Activated T-cell treated with anti-CD3 and anti-CD28 coated beads for 1 hour (primary cell): Measurements from ENCODE around the gene SAA4.
A peak's percentile ranks its signal among the peaks of the same experiment; 100 is the strongest.
"Not testable (repeated sequence)": the region's sequence is repeated elsewhere in the genome, so short reads cannot be mapped to it uniquely, and the experiment has no call there.

Experiments
- DNase-seq: peaks from one replicate; pipeline ENCODE4 v3.0.0-alpha.2; 2020; ENCODE audit warnings: low read depth

SAA4 gene

DNA sequence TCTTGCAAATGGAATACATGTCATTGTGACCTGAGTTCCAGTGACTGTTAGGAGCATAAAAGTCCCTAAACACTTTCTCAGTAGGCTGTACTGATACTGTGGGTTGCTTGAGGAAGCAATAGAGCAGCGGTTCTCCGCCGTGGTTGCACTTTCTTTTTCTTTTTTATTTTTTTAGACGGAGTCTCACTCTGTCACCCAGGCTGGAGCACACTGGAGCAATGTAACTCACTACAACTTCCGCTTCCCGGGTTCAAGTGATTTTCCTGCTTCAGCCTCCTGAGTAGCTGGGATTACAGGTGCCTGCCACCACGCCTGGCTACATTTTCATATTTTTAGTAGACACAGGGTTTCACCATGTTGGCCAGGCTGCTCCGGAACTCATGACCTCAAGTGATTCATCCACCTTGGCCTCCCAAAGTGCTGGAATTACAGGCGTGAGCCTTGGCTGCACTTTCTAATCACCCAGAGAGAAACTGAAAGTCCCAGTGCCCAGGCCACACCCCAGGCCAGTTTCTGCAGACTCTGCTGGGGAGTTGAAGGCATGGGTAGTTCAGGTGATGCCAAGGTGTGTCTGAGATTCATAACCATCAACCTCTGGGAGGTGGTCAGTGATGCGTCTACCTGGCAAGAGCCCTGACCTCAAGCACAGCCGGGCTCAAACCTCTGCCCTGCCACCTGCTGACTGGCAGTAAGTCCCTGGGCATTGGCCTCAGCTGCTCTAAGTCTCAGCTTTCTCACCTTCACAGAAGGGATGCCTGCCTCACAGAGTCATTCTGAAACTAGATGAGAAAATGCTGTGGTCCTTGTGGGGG is 10.0 kb upstream of the SAA4 start:
- not testable (repeated sequence) for DNase-seq

DNA sequence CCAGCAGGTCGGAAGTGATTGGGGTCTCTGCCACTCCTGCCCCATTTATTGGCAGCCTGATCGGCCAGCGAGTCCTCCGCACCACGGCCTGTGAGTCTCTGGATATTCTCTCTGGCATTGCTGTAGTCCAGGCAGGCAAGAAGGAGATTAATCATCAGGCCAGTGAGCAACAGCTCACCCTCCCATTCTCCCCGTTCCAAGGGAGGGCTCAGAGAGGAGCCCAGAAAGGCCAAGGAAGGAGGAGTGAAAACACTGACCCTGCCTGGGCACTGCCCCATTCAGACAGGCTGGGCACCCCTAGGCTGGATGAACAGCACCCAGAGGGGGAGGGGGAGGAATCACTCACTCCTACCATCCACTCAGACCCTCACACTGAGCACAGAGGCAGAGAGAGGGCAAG is 8.8 kb upstream of the SAA4 start:
- DNase-seq, result no peak

DNA sequence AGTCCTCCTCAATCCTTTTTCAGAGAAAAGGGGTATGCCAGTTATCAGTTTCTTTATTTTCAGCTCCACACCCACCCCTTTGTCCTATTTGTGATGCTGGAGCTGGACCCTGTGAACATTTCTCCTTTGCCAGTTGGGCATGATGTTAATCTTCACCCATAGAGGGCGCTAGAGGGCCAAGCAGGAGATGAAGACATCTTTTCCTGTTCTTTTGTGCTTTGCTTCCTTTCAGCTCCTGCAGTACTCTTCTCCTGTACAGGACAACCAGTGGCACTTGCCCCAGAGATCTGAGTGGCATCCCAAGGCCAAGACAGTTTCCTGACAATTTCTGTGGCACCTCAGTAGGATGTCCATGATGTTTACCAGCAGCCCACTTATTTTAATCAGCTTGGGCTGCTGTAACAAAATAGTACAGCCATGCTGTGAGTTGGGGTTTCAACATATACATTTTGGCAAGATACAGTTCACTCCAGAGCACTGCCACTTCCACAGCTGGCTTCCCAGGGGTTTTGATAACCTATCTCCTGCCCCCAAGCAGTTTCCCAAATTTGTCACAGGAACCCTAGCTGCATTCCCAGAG is 7.3 kb upstream of the SAA4 start:
- peak; percentile 33 for DNase-seq

DNA sequence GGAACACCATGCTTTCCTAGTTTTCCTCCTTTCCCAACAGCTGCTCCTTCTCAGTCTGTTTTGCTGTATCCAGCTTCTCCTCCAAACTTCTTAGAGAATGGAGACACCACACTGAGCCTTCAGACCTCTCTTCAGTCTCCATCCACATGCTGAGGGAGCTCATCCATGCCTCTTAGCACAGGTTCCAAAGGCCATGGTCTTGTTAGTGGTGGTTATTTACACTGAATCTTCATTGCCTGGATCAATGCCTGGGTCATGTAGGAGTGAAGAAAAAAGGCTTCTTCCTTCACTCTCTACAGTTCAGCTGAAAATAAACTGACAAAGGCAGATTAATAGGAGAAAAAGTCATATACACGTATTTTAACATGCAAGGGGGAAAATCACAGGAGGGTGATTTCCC is 3.1 kb upstream of the SAA4 start:
- no peak for DNase-seq

DNA sequence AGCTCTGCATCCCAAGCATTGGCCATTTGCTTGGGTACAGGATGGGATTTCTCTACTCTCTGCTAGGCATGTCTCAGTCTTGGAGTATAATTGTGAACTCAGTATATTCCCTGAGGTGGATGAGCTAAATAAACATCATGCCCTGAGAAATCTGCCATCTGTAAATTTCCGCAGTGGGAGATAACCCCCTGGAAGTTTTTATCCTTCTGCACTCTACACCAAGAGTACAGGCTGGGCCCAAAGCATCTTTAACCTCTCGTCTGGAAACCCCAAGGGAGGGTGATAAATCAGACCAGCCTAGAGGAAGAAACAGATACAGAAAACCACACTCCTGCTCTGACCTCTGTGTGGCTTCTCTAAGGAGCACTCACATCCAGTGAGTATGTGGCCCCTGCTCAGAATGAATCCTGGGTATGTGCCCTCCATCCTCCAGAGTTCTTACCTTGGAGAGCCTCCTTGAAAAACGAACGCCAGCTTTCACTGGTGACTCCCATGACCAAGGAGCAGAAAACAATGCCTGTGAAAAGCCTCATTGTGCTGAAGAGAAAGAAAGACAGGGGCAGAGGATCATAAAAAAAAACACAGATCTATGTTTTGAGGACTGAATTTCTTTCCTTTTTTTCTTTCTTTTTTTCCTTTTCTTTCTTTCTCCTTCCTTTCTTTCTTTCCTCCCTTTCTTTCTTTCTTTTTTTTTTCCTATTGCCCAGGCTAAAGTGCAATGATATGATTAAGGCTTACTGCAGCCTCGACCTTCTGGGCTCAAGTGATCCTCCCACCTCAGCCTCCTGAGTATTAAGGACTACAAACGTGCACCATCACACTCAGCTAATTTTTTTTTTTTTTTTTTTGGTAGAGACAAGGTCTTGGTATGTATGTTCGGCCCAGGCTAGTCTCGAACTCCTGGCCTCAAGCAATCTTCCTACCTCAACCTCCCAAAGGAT is 938 bp downstream of the SAA4 start:
- DNase-seq, result no peak

DNA sequence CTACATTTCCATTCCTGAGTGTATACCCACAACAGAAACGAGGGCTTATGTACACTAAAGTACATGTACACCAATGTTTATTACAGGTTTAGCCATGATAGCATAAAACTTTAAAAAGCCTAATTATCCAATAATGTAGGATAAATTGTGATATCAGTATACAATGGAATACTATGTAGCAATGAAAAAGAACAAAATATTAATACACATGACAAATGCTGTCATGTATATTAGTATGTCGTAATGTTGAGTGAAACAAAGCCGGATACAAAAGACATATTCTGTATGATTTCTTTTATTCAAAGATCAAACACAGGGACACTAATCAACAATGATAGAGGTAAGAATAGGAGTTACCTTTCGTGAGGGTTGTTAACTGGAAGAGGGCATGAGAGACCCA is 2.7 kb downstream of the SAA4 start:
- no peak for DNase-seq

DNA sequence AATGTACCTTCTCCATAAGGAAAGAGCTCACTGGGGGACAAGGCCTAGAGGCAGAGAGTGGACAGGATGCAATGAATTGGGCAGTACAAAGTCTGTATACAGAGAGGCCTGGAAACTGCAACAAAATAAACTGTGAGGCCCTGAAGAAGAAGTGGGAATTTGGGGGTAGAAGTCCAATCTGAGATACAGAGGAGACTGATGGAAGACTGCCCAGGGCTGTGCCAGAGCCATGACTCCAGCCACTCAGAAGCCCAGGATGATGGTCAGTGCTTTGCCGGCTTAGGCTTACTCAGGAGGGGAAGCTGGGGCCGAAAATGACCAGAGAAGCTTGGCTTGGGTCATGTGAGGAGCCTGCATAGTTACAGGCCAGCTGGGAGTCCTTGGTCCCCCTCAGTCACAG is 5.7 kb downstream of the SAA4 start:
- no peak for DNase-seq

DNA sequence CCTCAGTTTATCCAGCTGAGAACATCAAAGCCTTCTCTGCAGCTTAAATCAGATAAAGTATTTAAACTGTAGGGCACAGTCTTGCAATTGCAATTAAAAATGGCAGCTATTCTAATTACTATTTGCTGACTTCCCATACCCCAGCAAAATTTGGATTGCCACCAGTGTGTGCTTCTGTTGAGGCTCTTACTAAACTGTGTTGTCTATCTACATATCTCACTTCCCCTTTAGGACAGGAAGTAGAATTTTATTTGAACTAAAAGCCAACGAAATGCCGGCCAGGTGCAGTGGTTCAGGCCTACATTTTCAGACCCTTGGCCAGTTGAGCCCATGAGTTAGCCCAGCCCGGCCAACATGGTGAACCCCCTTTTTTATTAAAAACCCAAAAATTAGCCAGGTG is 7.1 kb downstream of the SAA4 start:
- no peak for DNase-seq

DNA sequence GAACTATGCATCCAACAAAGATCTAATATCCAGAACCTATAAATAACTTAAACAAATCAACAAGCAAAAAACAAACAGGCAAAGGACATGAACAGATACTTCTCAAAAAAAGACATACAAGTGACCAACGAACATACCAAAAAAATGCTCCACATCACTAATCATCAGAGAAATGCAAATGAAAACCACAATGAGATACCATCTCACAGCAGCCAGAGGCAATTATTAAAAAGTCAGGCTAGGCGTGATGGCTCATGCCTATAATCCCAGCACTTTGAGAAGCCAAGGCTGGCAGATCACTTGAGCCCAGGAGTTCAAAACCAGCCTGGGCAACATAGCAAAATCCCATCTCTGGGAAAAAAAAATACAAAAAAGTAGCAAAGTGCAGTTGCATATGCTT is 10.7 kb downstream of the SAA4 start:
- DNase-seq, result no peak

DNA sequence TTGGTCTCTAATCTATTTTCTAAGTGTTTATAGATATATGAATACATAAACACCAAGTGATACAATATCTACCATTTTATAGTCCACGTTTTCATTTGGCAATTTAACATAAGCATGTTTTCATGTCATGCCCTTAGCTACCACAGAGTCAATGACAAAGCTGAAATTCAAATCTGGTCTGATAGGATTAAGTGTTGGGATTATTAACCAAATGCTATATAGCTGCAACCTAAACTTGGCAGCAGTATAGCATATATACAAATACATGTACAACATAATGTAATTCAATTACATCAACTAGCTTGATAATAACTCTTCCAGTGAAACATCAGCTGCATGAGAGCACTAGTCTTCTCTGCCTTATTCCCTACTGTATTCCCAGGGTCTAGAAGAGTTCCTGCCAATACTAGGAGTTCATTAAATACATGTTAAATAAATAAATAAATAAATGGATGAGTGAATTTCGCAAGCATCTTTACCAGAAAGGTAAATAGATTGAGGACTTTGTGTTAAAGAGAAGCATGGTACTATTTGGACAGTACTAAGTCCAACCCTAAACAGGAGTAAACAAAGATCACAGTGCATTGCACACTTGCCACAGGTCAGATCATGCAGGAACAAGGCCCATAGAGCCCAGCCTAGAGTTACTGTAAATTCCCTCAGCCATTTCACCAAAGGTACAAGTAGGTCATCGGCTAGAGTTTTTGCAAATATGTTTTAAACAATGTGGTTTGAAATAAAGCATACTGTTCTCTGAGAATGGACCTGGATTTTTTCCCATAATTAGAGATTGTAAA is 12.8 kb downstream of the SAA4 start:
- no peak for DNase-seq

DNA sequence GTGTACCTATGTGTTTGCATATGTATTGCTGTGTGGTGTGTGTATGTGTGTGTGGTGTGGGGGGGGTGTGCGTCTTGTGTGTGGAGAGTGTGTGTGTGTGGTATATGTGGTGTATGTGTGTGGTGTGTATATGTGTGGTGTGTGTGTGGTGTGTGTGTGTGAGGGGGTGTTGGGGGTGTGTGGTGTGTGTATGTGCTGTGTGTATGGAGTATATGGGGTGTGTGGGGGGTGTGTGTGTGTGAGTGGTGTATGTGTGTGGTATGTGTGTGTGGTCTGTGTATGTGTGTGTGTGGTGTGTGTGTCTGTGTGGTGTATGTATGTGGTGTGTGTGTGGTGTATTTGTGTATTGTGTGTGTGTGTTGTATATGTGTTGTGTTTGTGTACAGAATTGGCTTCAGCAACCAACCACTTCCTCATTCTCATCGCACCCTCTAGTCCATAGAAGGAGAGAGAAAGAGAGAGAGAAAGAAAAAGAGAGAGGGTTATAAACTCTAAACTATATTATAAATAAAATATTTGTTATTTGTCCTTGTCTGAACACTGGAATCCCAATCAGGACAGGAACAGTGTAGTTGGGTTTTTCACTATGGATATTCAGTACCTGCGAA is 13.7 kb downstream of the SAA4 start:
- DNase-seq, result no peak

DNA sequence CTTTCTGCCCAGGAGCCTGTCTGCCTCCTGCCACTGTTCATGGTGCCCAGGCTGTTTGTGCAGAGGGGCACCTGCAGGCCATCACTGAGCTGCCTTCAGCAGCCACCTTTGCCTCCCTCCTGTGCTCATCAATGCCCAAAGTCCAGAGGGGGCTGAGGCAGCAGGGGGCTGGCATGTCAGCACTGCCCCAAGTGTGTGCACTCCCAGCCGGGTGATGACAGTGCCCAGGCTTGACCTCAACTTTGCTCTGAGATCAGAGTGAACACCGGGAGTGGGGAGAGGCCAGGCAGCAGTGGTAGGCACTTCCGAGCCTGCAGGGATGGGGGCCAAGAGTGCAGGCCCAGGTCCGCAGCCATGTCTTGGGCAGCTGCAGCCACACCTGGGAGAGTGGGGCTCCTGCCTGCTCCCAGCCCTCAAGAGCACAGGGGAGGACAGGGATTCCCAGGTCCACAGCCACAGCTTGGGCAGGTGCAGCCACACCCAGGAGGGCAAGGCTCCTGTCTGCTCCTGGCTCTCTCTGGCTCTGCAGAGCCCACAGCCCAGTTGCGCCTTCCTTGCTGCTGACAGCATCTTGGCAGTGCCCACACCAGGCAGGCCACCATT is 15.2 kb downstream of the SAA4 start:
- DNase-seq, result no peak

DNA sequence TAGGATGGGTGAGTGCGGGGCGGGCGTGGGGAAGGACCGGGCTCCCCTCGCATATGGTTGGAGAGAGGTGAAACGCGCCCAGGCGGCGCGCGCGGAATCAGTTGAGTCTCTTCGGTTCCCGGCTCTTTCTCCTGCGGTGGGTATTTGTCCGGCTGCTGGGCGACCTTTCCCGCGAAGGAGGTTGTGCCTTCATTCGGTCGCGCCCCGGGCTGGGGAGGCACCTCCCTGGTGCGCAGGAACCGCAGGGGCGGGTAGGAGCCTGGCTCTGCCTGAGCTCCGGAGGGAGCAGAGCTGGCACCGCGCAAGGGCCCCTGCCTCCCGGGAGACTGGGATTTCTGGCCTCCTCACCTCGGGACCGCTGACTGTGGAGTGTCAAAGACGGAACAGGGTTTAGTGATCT is 27.5 kb downstream of the SAA4 start:
- no peak for DNase-seq

DNA sequence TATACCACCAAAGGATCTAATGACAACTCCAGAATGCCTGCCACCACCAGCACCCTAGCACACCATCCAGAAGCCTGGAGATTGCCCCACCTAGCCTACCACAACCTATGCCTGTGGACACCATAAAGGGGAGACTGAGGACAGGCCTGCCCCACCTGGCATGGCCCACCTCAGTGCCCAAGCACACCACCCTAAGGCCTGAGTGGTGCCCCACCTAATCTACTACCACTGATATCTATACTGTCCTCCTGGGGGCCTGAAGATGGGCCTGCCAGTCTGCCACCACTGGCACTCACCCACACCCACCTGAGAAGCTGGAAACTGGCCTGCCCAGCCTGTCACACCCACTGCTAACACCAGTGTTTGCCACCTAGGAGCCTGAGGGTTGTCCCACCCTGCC is 31.8 kb downstream of the SAA4 start:
- no peak for DNase-seq

DNA sequence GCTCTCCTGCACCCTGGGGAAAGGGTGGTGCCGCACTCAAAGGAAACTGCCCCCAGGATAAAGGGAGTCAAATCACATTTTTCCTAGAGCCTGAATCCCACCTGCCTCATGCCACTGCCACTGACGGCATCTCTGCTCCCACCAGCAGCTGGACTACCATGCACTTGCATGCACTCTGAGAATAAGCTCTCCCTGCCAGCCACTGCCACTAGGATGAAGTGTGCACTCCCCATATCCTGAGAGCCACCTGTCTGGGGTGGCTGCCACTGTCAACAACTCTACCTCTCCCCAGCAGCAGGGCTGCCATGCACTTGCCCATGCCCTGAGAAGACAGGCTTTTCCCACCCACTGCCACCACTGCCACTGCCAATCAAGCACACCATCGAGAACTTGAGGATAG is 32.4 kb downstream of the SAA4 start:
- DNase-seq, result no peak

DNA sequence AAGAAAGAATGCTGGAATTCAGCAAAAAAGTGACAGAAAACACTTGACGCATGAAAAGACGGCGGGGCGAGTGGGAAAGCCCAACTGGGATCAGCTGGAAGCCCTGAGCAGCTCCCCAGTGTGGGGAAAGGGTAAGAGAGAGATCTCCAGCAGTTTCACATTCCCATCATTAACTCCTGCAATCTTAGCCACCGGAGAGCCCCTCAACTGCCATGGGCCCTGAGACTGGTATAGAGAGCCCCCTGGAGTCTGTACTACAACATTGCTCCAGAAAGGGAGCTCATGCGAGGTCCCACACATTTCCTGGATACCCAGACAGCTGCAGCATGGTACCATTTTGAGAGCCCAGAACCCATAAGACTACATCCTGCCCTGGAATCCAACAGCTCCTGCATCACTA is 32.9 kb downstream of the SAA4 start:
- no peak for DNase-seq

DNA sequence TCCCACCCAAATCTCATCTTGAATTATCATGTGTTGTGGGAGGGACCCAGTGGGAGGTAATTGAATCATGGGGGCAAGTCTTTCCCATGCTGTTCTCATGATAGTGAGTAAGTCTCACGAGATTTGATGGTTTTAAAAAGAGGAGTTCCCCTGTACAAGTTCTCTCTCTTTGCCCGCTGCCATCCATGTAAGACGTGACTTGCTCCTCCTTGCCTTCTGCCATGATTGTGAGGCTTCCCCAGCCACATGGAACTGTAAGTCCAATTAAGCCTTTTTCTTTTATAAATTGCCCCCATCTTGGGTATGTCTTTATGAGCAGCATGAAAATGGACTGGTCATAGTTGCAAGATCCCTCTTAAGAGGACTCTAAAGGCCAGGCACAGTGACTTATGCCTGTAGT is 38.9 kb downstream of the SAA4 start:
- DNase-seq, result not testable (repeated sequence)

DNA sequence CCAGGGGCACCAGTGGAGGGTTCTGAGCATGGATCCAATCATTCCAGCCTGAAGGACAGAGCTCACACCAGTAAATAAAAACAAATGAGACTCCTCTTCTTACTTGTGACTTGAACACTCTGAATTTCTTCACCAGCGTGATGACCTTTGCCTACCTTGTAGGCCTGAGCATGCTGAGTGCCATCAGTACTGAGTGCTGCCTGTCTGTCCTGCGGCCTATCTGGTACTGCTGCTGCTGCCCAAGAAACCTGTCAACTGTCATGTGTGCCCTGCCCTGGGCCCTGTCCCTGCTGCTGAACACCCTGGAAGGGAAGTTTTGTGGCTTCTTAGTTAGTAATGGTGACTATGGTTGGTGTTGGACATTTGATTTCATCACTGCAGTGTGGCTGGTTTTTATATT is 40.1 kb downstream of the SAA4 start:
- DNase-seq, result no peak

DNA sequence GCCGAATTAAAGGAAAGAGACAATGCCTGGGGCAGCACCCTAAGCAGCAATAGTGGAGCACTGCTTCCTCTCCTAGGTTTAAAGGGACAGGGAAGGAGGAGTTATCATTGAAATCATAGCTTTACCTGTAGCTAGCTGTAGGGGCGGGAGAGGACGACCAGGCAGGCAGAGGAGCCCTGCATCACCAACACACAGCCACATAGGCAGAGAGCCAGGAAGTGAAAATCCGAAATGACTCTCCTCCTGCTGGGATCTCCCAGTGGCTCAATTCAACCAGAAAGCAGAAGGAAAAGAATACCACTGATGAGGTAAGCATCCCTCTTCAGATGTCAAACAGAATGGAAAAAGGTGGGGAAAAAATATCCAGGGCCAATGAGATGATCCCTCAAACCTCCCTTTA is 43.6 kb downstream of the SAA4 start:
- DNase-seq, result no peak

DNA sequence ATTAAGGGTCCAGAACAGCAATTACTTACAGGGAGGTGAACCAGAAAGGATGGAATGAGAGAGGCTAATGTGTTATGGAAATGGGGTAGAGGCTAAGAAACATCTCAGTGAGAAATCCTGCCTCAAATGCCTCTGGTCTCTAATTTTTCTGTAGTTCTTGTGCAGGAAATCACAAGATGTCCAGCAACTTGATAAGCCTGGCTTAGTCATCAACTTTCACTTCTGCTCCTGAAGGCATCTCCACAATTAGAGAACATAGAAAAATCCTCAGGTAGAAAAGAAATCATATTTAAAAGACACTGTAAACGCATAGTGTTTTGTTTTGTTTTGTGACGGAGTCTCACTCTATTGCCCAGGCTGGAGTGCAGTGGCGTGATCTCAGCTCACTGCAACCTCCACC is 45.2 kb downstream of the SAA4 start:
- DNase-seq, result no peak
